Uterus (tissue), 2 donors: ENCODE results near the gene CAMK2A.

ENCODE experiments used
- CTCF ChIP-seq, 4 experiments: fragments of 200-600 bp in 2 of 4; fragments of 450-650 bp in 2 of 4; sonication (generic) in 2 of 4; IDR thresholded peaks; one replicate each; pipeline ENCODE4 v1.5.1; 2016 to 2019; ENCODE audit warnings: antibody characterized with exemption in 4 of 4, mild to moderate bottlenecking in 2 of 4, moderate library complexity in 1 of 4
- POLR2A ChIP-seq, 2 donors: fragments of 450-650 bp; IDR thresholded peaks; one replicate each; pipeline ENCODE4 v1.6.1; 2016; ENCODE audit warnings: antibody characterized with exemption in 2 of 2, mild to moderate bottlenecking in 1 of 2, moderate library complexity in 1 of 2

GRCh38 chr5:150236313-150236712, 53.3 kb downstream of the CAMK2A start:
- TF ChIP-seq CTCF (IDR thresholded peaks at IDR 0.05) (no peak), POLR2A (IDR thresholded peaks at IDR 0.05) (no peak)
